Suppressor macrophage (primary cell): ENCODE results near the gene MBOAT1.

Source experiments
- DNase-seq, 4 experiments: peaks; one replicate each; pipeline ENCODE4 v3.0.0-alpha.2; 2020 to 2022

MBOAT1 gene

GRCh38 chr6:20096536-20096935 lies 115.7 kb downstream of the MBOAT1 start:
- DNase-seq = no peak

GRCh38 chr6:20095436-20095835 lies 116.8 kb downstream of the MBOAT1 start:
- no peak for DNase-seq

- peak; percentile 43 to 77 (median 70) for DNase-seq
Observed at GRCh38 chr6:20092071-20092566, 120.2 kb downstream of the MBOAT1 start.

- DNase-seq = no peak
Observed at GRCh38 chr6:20086992-20087391, 125.3 kb downstream of the MBOAT1 start.

GRCh38 chr6:20085817-20086216 lies 126.5 kb downstream of the MBOAT1 start:
- DNase-seq = no peak

- DNase-seq = no peak
Observed at GRCh38 chr6:20084411-20084810, 127.9 kb downstream of the MBOAT1 start.

- DNase-seq = no peak
Observed at GRCh38 chr6:20071998-20072397, 140.3 kb downstream of the MBOAT1 start.

GRCh38 chr6:20070047-20070446 lies 142.2 kb downstream of the MBOAT1 start:
- DNase-seq = no peak

- DNase-seq = no peak
Observed at GRCh38 chr6:20069021-20069522, 143.2 kb downstream of the MBOAT1 start.

GRCh38 chr6:20068421-20068988 lies 143.8 kb downstream of the MBOAT1 start:
- DNase-seq = no peak

- DNase-seq = no peak
Observed at GRCh38 chr6:20061952-20062351, 150.3 kb downstream of the MBOAT1 start.

- DNase-seq = no peak
Observed at GRCh38 chr6:20060252-20060651, 152.0 kb downstream of the MBOAT1 start.

- DNase-seq = peak; percentile 22 to 61 (median 60)
Observed at GRCh38 chr6:20058912-20059311, 153.4 kb downstream of the MBOAT1 start.

GRCh38 chr6:20058121-20058905 lies 154.0 kb downstream of the MBOAT1 start:
- DNase-seq = no peak

- DNase-seq = peak; percentile 8 to 56 (median 34)
Observed at GRCh38 chr6:20056350-20056992, 155.8 kb downstream of the MBOAT1 start.

- DNase-seq = no peak
Observed at GRCh38 chr6:20055916-20056315, 156.4 kb downstream of the MBOAT1 start.
